Duodenal mucosa (tissue), 2 donors: ENCODE measurements around the gene ANKRD1.
"Not testable (repeated sequence)": the region's sequence is repeated elsewhere in the genome, so short reads cannot be mapped to it uniquely, and the experiment has no call there.

Source experiments
- H3K27ac ChIP-seq: one replicate; pipeline ENCODE4 v1.7.0; 2013; ENCODE audit warnings: low read depth, low read length
- H3K27me3 ChIP-seq, 2 donors: one replicate each; pipeline ENCODE4 v1.7.0; 2013; ENCODE audit warnings: low read length in 2 of 2, control low read depth in 1 of 2; ENCODE audit not compliant: insufficient read depth in 2 of 2, control insufficient read depth in 1 of 2
- H3K36me3 ChIP-seq, 2 donors: one replicate each; pipeline ENCODE4 v1.7.0; 2013; ENCODE audit warnings: low read length in 2 of 2, control low read depth in 1 of 2; ENCODE audit not compliant: insufficient read depth in 2 of 2, control insufficient read depth in 1 of 2
- H3K4me1 ChIP-seq, 2 donors: one replicate each; pipeline ENCODE4 v1.7.0; 2013; ENCODE audit warnings: low read length in 2 of 2, control low read depth in 1 of 2; ENCODE audit not compliant: insufficient read depth in 2 of 2, control insufficient read depth in 1 of 2
- H3K4me3 ChIP-seq, 2 donors: one replicate each; pipeline ENCODE4 v1.7.0; 2013; ENCODE audit warnings: low read length in 2 of 2, low read depth in 1 of 2
- H3K9ac ChIP-seq, 2 donors: one replicate each; pipeline ENCODE4 v1.7.0; 2013; ENCODE audit warnings: low read length in 2 of 2, low read depth in 1 of 2
- H3K9me3 ChIP-seq, 2 donors: one replicate each; pipeline ENCODE4 v1.7.0; 2013; ENCODE audit warnings: low read length in 2 of 2, control low read depth in 1 of 2; ENCODE audit not compliant: control insufficient read depth in 1 of 2

ANKRD1 gene

GRCh38 chr10:90960355-90960814 is 39.5 kb upstream of the ANKRD1 start:
- Histone ChIP-seq H3K4me3 (no peak overlapping the region), H3K36me3 (no peaks in the 10 kb centered on the region), H3K27me3 (no peaks in the 10 kb centered on the region), H3K9ac (no peak overlapping the region), H3K4me1 (no peaks in the 10 kb centered on the region), H3K27ac (no peak overlapping the region), H3K9me3 (no peaks in the 10 kb centered on the region)

DNA sequence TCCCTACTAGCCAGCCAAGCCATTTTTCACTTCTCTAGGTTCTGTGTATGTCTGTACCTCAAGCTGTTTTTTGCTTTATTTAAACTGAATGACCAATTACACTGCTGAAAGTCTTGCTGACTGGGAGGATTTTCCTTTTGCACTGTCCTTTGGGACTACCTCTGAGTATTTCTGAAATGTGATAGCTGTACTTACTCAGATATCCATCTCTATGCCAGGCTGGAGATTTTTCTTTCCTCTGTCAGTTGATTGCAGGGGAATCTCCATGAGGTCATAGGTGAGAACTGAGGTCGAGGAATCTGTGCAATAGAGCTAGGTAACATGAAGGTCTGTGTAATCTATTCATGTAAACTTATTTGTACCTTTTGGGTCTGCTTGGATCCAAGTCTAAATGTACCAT is 38.9 kb upstream of the ANKRD1 start:
- Histone ChIP-seq H3K9ac (no peak overlapping the region), H3K27ac (no peak overlapping the region), H3K4me1 (no peaks in the 10 kb centered on the region), H3K9me3 (no peaks in the 10 kb centered on the region), H3K36me3 (no peaks in the 10 kb centered on the region), H3K27me3 (no peaks in the 10 kb centered on the region), H3K4me3 (no peak overlapping the region)

- Histone ChIP-seq H3K9ac (no peak overlapping the region), H3K4me1 (no peaks in the 10 kb centered on the region), H3K4me3 (no peak overlapping the region), H3K9me3 (no peaks in the 10 kb centered on the region), H3K27me3 (no peaks in the 10 kb centered on the region), H3K36me3 (no peaks in the 10 kb centered on the region), H3K27ac (no peak overlapping the region)
Observed at GRCh38 chr10:90958781-90959180, 37.9 kb upstream of the ANKRD1 start.

GRCh38 chr10:90947030-90947960 is 26.4 kb upstream of the ANKRD1 start:
- Histone ChIP-seq H3K4me1 (no peaks in the 10 kb centered on the region), H3K27me3 (no peaks in the 10 kb centered on the region), H3K9me3 (no peaks in the 10 kb centered on the region), H3K36me3 (no peaks in the 10 kb centered on the region), H3K4me3 (no peak overlapping the region), H3K27ac (no peak overlapping the region), H3K9ac (no peak overlapping the region)

GRCh38 chr10:90945491-90946070 is 24.7 kb upstream of the ANKRD1 start:
- Histone ChIP-seq H3K9ac (no peak overlapping the region), H3K4me3 (no peak overlapping the region), H3K27me3 (no peaks in the 10 kb centered on the region), H3K27ac (no peak overlapping the region), H3K4me1 (no peaks in the 10 kb centered on the region), H3K9me3 (no peaks in the 10 kb centered on the region), H3K36me3 (no peaks in the 10 kb centered on the region)

DNA sequence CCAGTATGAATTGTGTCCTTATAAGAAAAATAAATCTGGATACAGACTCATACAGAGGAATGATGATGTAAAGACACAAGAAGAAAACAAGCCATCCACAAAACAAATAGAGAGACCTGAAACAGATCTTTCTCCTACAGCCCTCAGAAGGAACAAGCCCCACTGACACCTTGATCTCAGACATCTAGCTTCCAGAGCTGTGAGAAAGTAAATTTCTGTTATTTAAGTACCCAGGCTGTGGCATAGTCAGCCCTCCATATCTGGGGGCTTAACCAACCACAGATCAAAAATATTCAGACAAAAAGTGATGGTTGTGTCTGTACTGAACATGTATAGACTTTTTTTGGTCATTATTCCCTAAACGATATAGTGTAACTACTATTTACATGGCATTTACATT is 23.9 kb upstream of the ANKRD1 start:
- no peaks in the 10 kb centered on the region for H3K9me3 ChIP-seq
- no peaks in the 10 kb centered on the region for H3K36me3 ChIP-seq
- no peak overlapping the region for H3K27ac ChIP-seq

GRCh38 chr10:90942980-90943379 is 22.1 kb upstream of the ANKRD1 start:
- not testable (repeated sequence) for H3K36me3 ChIP-seq

More for the DNA sequence above, 23.9 kb upstream of the ANKRD1 start:
- Histone ChIP-seq H3K9ac (no peak overlapping the region), H3K4me1 (no peaks in the 10 kb centered on the region), H3K4me3 (no peak overlapping the region), H3K27me3 (no peaks in the 10 kb centered on the region)

DNA sequence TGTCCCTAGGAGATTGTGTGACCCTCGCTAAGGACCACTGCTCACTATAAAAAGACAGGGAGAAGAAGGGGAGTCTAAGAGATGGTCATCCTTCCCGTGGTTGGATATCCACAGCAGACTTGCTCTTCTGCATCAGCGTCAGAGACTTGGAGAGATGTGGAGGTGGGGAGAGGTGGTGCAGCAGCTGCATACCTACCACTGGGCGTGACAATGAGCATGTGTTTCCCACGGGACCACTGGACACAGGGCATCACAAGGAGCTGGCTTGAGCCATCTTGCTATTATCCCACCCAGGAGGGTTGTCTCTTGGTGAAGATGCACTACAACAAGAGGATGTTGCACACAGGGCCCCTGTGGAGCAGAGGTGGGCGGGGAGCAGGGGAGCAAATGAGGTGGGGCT is 18.8 kb upstream of the ANKRD1 start:
- no peaks in the 10 kb centered on the region for H3K4me1 ChIP-seq
- H3K27ac ChIP-seq: no peak overlapping the region
- H3K4me3 ChIP-seq: no peak overlapping the region
- H3K9me3 ChIP-seq: no peaks in the 10 kb centered on the region
- H3K36me3 ChIP-seq: no peaks in the 10 kb centered on the region
- no peaks in the 10 kb centered on the region for H3K27me3 ChIP-seq
- no peak overlapping the region for H3K9ac ChIP-seq

More at GRCh38 chr10:90942980-90943379, 22.1 kb upstream of the ANKRD1 start:
- H3K9ac ChIP-seq, H3K27ac ChIP-seq, H3K4me1 ChIP-seq, H3K4me3 ChIP-seq, H3K9me3 ChIP-seq, H3K27me3 ChIP-seq: not testable (repeated sequence)

GRCh38 chr10:90939116-90939515 is 18.2 kb upstream of the ANKRD1 start:
- H3K36me3 ChIP-seq: no peaks in the 10 kb centered on the region
- no peaks in the 10 kb centered on the region for H3K9me3 ChIP-seq
- no peaks in the 10 kb centered on the region for H3K27me3 ChIP-seq
- no peak overlapping the region for H3K4me3 ChIP-seq
- no peaks in the 10 kb centered on the region for H3K4me1 ChIP-seq
- H3K27ac ChIP-seq: no peak overlapping the region
- H3K9ac ChIP-seq: no peak overlapping the region

- H3K4me1 ChIP-seq: no peaks in the 10 kb centered on the region
- no peak overlapping the region for H3K9ac ChIP-seq
- no peak overlapping the region for H3K4me3 ChIP-seq
- no peak overlapping the region for H3K27ac ChIP-seq
- H3K9me3 ChIP-seq: no peaks in the 10 kb centered on the region
- no peaks in the 10 kb centered on the region for H3K27me3 ChIP-seq
- H3K36me3 ChIP-seq: no peaks in the 10 kb centered on the region
Observed at GRCh38 chr10:90937645-90938258, 16.9 kb upstream of the ANKRD1 start.
